HG03103 (cell line): ENCODE measurements around the gene CDH5.

Source experiments
- ATAC-seq: cut with Tn5 transposase; IDR thresholded peaks from one replicate; pipeline ENCODE4 v1.9.1; 2021; ENCODE audit warnings: low read depth; ENCODE audit not compliant: unreplicated experiment

The CDH5 gene

DNA sequence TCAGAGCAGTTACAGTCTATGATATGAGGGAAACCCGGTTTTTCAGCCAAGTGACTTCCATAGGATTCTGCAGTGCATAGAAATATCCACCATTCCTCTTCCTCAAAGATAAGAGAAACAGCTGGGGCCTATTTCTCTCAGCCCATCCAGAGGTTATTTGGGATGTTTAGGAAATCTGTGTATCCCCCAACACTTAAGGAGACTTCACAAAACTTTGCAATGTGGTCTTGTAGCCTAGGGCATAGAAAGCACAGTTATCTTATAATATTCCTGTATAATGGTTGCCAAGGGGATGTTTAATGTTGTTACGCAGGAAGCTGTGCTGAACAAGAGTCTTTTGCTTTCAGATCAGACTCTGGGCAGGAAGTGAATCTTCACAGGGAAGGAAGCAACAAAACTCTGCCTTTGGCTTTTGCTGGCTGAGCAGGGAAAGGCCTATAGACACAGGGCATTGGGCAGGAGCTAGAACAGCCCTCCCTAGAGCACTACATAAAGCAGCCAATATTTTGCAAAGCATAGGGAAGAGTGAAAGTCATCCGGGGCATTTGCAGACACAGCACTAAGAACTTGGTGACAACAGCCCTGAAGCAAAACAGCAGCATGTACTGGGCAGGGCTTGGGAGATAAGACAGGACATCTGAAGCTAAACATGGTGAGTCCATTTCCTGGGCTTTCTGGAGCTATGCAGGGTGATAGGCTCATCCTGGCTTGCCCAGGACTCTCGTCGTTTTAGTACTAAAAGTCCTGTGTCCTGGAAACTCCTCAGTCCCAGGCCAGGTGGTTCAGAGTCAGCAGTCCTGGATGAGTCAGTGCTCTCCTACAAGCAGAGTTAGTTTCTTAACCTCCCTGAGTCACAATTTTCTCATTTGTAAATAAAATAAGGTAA lies 41.9 kb downstream of the CDH5 start:
- ATAC-seq, result no peak

DNA sequence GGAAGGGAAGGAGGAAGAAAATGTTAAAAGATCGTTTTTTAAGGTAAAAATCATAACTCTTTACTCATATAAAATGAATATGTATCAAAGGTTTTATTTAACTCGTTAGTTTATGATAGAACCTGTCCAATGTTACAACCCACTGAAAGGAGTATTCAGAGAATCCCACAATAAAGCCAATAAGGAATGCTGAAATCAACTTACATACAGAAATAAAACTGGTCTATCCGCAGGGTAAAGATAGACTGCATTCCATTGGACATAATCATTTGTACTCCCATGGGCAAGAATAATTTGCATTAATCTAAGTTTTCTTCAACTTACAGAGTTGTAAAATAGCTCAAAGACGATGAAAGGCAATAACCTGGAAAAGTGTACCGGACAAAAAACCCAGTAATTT lies 42.7 kb downstream of the CDH5 start:
- ATAC-seq, result no peak

DNA sequence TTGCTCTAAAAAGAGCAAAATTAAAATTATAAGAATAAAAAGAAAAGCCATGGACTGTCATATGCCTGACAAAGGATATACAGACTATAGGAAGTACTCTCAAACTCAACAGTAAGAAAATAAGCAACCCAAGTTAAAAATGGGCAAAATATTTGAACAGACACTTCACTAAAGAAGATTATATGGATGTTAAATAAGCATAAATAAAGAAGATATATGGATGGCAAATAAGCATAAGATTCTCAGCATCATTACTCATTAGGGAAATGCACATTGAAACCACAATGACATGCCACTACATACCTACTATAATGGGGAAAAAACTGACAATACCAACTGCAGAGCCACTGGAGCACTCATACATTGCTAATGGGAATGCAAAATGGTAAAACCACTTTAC lies 45.7 kb downstream of the CDH5 start:
- ATAC-seq, result no peak

DNA sequence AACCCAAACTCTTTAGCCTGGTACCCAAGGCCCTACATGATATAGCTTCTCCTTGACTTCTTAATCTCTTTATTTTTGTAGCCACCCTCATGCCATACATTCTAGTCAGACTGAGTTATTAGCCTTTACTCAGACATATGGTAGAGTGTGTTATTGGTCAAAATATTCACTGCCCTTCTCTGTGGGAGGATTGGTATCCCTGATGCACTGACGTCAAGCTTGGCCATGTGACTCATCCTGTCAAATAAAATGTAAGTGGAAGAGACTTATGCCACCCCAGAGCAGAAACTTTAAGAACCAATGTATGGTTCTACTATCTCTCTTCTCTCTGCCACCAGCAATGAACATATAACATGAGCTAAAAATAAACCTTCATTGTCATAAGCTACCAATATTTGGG lies 48.4 kb downstream of the CDH5 start:
- ATAC-seq, result no peak

DNA sequence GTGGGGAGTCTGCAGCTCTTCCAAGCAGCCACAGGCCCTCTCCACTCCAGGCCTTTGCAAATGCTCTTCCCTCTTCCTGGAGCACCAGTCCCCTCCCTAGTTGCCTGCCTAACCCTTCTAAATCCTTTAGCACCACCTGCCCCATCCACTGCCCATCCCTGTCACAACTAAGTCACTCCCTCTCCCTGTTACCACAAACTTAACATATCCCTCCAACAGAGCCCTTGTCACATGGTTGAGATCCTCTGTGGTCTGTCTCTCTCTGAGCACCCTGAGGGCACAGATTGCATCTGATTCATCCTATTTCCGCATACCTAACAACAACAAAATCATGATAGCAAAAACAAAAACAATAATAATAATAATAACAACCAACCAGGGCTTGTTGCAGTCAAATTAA lies 49.6 kb downstream of the CDH5 start:
- ATAC-seq, result no peak

- no peak for ATAC-seq
These were observed 50.6 kb downstream of the CDH5 start for GRCh38 chr16:66416939-66417700.

- no peak for ATAC-seq
These were observed 51.9 kb downstream of the CDH5 start for GRCh38 chr16:66418165-66418962.

- no peak for ATAC-seq
These were observed 53.0 kb downstream of the CDH5 start for GRCh38 chr16:66419527-66419926.

DNA sequence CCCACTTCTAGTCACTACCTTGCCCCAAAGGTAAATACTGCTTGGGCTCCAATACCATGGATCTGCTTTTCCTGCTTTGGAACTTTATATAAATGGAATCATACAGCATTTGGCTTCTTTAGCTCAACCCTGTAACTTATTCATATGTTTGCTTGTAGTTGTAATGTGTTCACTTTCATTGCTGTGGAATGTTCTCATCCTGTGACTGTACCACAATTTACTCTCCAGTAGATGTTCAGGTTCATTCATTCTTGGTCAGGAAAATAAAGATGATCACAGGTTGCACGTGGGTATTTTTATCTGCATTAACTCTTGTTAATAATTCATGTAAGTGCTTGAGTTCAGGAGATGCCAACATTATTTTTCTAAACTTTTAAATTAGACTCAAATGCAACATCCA lies 53.9 kb downstream of the CDH5 start:
- ATAC-seq, result no peak

GRCh38 chr16:66421891-66422290 lies 55.4 kb downstream of the CDH5 start:
- ATAC-seq, result no peak

DNA sequence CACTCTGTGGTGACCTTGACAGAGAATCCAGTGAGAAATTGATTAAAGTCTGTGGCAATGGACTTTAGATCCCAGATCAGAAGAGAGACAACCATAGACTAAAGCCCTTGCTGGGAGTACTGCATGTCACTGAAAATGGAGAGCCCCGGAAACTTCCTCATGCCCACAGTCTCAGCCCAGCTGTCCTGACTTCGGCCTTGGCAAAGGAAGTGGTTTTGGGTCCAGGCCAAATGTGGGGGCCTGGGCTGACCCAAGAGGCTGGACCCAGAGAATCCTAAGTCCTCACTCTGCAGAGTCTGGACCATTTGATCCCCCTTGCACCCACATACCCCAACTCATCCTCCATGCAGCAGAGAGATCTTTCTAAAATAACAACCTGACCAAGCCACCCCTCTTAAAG lies 55.9 kb downstream of the CDH5 start:
- ATAC-seq, result no peak

DNA sequence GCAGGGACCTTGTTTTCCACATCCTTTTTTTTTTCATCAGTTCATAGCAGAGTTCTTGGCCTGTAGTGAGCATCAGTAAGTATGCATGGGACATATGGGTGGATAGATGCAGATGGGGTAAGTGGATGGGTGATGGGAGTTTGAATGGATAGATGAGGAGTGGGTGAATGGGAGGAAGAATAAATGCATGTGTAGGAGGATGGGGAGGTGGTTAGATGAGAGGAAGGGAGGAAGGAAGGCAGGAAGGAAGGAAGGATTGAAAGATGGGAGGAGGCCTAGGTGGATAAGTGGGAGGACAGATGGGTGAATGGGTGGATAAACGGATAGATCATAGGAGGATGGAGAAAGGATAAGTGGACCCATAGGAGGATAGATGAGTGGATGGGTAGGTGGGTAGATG lies 56.7 kb downstream of the CDH5 start:
- ATAC-seq, result no peak

DNA sequence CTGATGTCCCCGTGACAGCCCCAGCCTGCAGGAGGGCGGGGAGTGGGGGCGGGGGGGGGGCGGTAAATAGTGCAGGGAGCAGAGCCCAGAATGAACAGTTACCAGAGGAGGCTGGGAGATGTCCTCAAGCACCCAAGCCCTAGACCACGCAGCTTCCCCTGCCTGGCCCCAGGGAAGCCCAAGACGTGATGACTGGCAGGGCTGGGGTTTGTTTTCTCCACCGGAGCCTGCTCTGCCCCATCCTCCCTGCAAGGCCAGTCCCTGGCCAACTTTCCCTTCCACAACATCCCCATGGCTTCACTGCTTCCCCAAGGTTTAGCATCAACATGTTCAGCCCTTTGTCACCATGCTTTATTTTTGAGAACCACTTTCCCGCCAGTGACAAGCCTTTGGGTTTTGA lies 59.2 kb downstream of the CDH5 start:
- no peak for ATAC-seq

DNA sequence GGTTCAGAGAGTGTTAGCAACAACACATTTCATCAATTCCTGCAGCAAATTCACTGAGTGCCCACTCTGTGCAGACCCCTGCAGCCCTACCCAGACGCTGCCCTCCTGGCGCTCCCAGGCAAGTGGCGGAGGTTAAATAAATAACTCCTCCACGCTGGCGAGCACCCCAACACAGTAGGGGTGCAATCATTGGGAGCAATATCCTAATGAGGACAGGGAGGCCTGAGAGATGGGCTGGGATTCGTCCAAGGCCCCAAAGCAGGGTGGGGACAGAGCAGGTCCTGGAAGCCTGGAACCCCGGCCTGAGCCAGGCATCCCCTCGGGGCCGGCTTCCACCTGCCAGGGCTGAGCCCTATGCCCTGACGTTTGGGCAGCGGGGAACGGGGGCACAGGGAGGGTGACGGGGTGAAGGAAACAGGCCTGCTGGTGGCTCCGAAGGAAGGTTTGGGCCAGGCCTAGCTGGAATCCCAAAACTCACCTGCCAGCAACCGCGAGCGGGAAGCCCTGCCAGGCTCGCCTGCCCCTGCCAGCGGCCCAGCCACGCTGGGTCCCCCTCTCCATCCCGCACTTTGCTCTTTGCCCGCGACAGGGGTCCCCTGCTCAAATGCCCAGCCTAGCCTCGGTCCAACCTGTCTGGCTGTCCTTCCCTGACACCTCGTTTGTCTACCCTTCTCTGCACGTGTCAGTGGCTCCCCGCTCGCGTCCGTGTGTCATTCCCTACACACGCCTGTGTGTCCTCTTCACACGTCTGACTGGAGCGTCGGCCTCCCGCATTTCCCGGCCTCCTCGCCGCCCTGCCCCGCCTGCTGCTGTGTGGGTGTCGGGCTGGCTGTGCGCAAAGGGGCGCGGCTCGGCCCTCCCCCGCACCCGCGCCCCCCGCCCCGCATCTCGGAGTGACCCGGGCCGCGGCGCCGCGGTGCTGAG lies 59.9 kb downstream of the CDH5 start:
- no peak for ATAC-seq

- no peak for ATAC-seq
These were observed 60.8 kb downstream of the CDH5 start, which contains the start of gene BEAN1 for GRCh38 chr16:66427036-66427860. Gene BEAN1 (plus strand): TSS chr16:66427295. CDS start chr16:66437677, 10,382 bp downstream.

DNA sequence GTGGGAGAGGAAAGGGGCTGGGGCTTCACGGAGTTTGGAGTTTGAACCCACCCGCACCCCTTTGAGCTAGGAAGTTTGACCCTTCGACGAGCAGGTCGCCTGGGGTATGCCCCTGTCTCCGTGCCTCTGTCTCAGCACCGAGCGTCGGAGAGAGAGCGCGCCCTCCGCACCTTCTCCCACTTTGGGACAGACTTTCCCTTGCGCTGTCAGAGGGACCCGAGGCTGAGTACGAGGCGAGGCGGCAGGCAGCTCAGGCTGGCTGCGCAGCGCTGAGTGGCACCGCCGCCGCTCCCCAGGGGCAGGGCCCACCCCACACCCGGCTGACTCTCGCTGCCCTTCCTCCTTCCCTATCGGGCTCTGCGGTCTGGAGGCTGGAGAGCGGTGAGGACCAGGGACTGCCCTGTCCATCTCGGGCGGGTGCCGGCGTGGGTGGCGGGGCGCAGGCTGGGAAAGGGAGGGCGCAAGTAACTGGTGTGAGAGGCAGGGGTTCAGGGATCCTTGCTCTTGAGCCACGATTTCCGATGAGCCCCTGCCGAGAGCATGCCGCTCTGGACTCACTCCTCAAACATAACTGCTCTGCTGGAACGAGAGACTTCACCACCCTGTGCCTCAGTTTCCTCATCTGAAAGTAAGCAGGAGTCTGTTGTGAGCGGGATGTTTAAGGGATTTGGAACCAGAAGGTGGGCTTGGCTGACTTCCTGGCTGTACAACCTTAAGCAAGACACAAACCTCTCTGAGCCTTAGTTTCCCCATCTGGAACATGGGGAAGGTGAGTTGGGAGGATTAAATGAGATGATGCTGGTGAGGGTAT lies 61.6 kb downstream of the CDH5 start:
- ATAC-seq, result no peak

- no peak for ATAC-seq
These were observed 62.3 kb downstream of the CDH5 start for GRCh38 chr16:66428682-66429251.
